Measurements from ENCODE around the gene SPAG16.

GRCh38 chr2:213237251-213237650, 47.0 kb upstream of the SPAG16 start:
- no peak for TF ChIP-seq YY1 (IDR thresholded peaks at IDR 0.05; ENCODE audit: insufficient read depth, insufficient read length)
- TF ChIP-seq SUZ12 (IDR thresholded peaks at IDR 0.05; ENCODE audit: extremely low read depth, insufficient read depth, insufficient read length) = no peak

Data from NT2/D1 (cell line).